ENCODE data around the gene PRKAG2.
"Not testable (repeated sequence)": the region's sequence is repeated elsewhere in the genome, so short reads cannot be mapped to it uniquely, and the experiment has no call there.

The PRKAG2 gene

GRCh38 chr7:151876899-151877777, at the start of gene PRKAG2:
TSS of gene PRKAG2 (minus strand) at chr7:151877115. CDS start at chr7:151876620, 495 bp downstream.
- DNase-seq: peak; percentile 87

- DNase-seq: no peak
Observed at GRCh38 chr7:151926336-151926712, 49.4 kb upstream of the PRKAG2 start.

- no peak for DNase-seq
Observed at GRCh38 chr7:151925446-151926335, 48.8 kb upstream of the PRKAG2 start.

- DNase-seq: no peak
Observed at GRCh38 chr7:151924508-151924907, 47.6 kb upstream of the PRKAG2 start.

- no peak for DNase-seq
Observed at GRCh38 chr7:151924001-151924400, 47.1 kb upstream of the PRKAG2 start.

- DNase-seq: no peak
Observed at GRCh38 chr7:151923097-151923876, 46.4 kb upstream of the PRKAG2 start.

GRCh38 chr7:151921451-151921850, 44.5 kb upstream of the PRKAG2 start:
- no peak for DNase-seq

GRCh38 chr7:151920488-151920887, 43.6 kb upstream of the PRKAG2 start:
- DNase-seq: no peak

- no peak for DNase-seq
Observed at GRCh38 chr7:151919595-151919994, 42.7 kb upstream of the PRKAG2 start.

GRCh38 chr7:151918510-151918843, 41.6 kb upstream of the PRKAG2 start:
- no peak for DNase-seq

GRCh38 chr7:151917791-151918509, 41.0 kb upstream of the PRKAG2 start:
- peak; percentile 17 for DNase-seq

GRCh38 chr7:151914051-151914450, 37.1 kb upstream of the PRKAG2 start:
- DNase-seq: no peak

- DNase-seq: not testable (repeated sequence)
Observed at GRCh38 chr7:151910655-151911054, 33.7 kb upstream of the PRKAG2 start.

GRCh38 chr7:151907115-151907514, 30.2 kb upstream of the PRKAG2 start:
- DNase-seq: not testable (repeated sequence)

- no peak for DNase-seq
Observed at GRCh38 chr7:151905766-151906165, 28.9 kb upstream of the PRKAG2 start.

- DNase-seq: no peak
Observed at GRCh38 chr7:151905353-151905752, 28.4 kb upstream of the PRKAG2 start.

- no peak for DNase-seq
Observed at GRCh38 chr7:151904270-151904669, 27.4 kb upstream of the PRKAG2 start.

GRCh38 chr7:151903249-151904032, 26.5 kb upstream of the PRKAG2 start:
- no peak for DNase-seq

- no peak for DNase-seq
Observed at GRCh38 chr7:151902311-151902710, 25.4 kb upstream of the PRKAG2 start.

- no peak for DNase-seq
Observed at GRCh38 chr7:151901828-151902227, 24.9 kb upstream of the PRKAG2 start.

GRCh38 chr7:151900986-151901621, 24.2 kb upstream of the PRKAG2 start:
- no peak for DNase-seq
